DMS53 (cell line): Measurements from ENCODE around the gene EVA1B.

Experiments used
- DNase-seq: peaks from one replicate; lab custom pipeline; 2025; lab: John Stamatoyannopoulos, UW

The EVA1B gene

DNA sequence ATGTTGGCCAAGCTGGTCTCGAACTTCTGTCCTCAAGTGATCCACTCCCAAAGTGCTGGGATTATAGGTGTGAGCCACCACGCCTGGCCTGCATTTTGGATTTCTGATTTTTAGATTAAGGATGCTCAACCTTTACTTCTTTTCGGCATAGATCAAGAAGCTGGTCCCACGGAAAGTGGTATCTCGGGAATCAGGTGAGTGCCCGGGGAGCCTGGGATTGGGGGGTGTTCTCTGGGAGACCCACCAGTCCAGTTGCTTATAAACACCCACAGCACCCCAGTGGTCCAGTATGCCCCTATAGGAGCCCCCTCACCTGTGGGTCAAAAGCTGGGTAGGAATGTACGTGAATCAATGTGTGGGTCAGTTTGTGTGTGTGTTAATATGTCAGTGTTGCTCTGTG is 14.0 kb downstream of the EVA1B start:
- DNase-seq: no peak

DNA sequence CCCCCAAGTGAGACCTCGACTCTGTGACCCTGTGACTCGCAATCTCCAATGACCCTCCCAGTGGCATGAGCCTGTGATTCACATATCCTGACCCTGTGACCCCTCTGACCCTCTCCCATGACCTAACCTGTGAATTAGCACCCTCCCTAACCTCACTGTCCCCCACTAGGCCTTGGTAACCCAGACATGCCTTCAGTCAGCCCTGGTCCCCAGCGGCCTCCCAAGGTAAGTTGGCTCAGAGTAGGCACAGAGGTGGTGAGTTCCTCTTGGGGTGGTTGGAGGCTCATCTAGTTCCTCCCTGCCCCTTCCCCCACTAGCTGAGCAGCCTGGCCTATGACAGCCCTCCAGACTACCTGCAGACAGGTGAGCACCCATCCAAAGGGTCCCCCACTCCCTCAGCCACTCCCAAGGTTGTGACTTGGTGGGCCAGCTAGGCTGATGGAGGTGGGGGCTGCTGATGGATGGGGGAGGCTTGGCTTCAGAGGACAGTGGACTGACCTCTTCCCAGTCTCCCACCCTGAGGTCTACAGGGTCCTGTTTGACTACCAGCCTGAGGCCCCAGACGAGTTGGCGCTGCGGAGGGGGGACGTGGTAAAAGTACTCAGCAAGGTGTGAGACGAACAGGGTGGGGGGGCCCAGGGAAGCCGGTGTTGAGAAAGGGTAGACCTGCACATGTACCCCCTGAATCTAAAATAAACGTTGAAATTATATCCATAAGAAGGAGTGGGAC is 15.7 kb downstream of the EVA1B start:
- DNase-seq: peak; percentile 18

DNA sequence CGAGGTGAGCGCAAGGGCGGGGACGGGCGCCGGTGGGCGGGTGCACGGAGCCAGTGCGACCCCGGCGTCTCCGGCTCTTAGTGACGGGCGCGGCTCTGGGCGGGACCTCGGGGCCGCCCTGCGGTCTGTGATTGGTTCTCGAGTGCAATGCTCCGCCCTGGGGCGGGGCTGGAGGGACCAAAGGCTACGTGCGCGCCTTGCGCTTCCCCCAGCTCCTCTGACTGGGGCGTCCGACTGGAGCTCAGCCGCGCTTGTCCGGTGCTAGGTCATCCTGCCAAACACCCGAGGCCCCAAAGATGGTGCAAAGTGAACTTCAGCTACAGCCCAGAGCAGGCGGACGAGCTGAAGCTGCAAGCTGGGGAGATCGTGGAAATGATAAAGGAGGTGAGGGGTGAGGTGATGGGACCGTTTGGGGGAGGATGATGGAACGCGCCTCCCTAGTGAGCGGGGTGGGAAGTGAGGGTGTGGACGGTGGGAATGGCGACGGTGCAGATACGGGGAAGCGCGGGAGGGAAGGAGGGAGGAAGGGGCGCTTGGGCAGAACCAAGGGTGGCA is 16.5 kb downstream of the EVA1B start:
- DNase-seq: peak; percentile 97

DNA sequence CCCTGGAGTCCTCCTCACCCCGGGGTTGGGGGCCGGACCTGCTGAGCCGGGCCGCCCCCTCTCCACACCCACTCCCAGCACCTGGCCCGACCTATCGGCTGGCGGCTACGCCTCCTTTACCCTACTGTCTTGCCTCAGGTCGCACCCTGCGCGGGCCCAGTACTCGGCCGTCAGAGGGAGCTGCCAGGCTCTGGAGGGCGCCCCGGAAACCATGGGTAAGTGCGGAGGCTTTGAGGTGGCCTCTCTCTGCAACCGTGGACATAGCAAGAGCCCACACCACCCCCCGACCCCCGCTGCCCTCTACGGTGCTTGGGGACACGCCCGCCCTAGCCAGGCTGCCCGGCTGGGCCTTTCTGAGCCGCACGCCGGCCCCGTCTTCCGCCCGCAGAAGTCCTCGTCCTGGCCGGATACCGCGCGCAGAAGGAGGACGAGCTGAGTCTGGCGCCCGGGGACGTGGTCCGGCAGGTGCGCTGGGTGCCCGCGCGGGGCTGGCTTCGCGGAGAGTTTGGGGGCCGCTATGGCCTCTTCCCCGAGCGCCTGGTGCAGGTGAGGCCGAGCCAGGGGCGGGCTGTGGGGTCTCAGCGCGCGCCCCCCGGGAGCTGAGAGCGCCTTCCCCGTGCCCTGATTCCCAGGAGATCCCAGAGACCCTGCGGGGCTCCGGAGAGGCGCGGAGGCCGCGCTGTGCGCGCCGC is 17.1 kb downstream of the EVA1B start, which contains the start of gene SH3D21:
SH3D21 (plus strand) TSS at position 159 of the 692 bp plus-strand sequence; CDS start at position 212, 53 bp downstream.
- DNase-seq: peak; percentile 88

DNA sequence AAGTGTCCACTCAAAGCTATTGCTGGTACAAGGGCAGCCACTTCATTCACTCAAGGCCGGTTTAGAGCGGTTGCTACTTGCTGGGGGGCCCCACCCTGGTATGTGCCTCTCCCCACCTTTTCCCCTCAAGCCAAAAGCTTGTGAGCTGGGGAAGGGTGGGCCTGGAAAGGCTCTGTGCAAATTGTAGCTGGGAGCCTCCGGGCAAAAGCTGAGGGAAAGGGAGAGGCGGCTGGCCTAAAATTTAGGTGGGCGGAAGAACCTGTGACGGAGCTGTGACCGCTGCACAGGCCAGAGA is 17.6 kb downstream of the EVA1B start:
- no peak for DNase-seq

DNA sequence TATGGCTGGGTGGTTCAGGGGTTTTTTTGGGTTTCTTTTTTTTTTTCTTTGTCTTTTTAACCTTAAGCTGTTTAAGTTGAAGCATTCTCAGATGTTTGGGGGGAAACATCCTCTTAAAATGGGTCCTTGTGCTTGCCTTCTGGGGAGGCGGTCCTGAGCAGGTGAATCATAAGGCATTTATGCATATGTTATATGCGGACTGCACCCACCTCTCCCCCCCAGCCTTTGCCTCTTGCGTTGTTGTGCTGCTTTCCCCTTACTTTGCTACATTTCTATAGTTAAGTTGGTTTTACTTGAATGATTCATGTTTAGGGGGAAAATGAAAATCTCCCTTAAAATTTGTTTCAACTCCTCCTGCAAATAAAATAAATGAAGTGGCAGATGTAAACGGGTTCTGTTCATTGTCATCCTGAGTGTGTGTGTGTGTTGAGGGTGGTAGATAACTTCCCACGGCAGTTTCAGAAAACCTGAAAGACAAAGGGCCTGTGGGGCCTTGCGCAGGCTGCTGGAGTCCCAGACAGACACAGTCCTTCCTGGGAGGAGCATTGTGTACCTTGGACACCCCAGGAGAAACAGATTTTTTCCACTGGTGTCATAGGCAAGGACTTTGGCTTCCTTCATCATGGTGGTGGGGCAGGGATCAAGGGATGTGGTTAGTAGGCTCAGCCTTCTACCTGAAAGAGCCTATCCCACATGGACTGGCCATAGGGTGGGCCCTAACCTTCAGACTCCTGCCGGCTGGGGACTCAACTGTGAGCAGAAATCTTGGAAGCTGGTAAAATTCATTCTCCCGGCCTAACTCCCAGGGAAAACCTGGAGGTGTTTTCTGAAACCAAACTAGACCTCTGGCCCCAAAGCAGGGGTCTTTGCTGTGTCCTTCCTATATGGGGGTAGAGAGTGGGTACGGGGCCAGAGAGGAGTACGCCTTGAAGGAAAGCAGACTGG is 18.2 kb downstream of the EVA1B start:
- DNase-seq: peak; percentile 39

DNA sequence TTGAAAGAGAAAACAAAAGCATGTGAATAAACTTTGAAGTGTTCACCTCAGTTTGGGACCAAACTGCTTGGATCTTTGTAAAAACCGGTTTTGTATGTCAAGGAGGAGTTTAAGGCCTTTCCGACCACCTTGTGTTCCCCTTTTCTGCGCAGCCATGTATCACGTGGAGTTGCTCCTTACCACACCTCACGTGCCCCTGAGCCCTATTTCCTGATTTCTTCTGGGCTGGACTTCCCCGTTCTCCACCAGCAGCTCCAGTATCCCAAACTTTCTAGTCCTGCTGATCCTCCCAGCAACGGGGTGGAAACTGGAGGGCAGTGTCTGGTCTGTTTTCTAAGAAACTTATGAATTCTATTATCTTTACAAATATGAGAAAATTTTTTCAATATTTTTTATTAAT is 18.9 kb downstream of the EVA1B start:
- no peak for DNase-seq

DNA sequence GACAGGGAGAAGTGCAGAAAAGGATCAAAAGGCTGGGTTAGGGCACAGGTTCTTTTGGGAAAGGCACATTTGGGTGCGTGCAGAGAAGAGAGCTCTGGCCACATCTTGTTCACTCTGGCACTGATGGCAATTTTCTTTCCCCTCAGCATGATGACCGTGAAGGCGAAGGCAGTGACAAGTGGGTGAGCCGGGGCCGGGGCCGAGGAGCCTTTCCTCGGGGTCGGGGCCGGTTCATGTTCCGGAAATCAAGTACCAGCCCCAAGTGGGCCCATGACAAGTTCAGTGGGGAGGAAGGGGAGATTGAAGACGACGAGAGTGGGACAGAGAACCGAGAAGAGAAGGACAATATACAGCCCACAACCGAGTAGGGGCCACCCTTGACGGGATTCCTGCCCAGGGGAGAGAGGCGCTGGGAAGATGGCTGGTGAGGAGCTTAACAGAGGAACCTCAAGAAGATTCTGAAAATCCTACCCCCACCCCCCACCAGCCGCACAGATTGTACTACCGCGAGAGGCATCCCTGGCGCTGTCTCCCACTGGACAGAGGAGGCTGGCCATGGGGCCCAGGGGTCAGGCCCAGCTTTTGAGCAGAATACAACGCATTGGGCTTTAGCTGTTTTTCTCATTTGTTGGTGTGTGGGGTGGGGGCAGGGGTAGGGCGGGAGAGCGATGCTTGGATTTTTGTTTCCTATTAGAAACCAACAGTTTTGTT is 19.6 kb downstream of the EVA1B start:
- DNase-seq: no peak

DNA sequence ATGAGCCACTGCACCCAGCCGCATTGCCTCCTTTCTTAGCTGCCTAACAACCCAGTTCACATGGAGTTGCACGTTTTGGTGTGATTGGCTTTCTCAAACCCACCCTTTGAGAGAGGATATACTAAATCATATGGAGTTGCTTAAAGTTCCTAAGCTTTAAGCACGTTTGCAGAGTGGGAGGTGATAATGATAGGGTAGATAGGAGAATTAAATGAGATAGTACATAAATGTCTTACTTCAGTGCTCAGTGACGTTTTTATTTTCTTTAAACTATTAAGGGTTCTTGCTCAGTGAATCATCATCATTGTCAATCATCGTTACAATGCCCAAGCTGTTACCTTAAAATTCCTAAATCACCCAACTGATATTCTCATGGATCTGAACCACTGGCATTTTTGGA is 20.2 kb downstream of the EVA1B start:
- no peak for DNase-seq

DNA sequence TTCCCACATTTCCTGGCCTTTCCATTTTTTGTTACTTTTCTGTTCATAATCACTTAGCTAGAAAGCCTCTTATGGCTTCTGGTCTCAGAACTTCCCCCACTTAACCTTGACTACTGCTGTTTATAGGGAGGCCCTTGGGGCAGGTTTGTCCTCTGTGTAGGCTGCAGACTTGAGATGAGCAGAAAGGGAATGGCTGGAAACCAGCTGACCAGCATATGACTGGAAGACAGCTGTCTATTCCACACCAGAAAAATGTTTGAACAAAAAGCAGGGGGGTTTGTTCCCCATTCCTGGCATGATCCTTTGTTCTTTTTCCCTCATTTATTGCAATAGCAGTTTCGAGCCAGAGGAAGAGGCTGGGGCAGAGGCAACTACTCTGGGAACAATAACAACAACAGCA is 22.2 kb downstream of the EVA1B start:
- no peak for DNase-seq

DNA sequence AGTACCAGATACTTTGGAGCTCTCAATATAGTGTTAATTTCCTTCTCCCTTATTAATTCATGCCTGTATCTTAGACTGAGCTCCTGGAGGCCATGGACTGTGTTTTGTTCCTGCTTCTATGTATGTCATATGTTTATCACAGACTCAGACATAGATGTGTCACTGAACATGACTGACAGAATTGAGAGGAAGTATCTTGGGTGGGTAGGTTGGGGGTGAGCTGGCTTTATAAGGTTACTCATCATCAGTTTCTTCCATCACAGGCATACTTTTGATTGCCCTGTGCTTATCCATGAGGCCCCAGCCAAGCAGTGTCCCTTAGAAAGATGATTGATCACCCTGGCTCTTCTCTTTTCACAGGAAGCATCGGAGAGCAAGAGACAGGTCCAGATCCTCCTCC is 22.9 kb downstream of the EVA1B start:
- no peak for DNase-seq

DNA sequence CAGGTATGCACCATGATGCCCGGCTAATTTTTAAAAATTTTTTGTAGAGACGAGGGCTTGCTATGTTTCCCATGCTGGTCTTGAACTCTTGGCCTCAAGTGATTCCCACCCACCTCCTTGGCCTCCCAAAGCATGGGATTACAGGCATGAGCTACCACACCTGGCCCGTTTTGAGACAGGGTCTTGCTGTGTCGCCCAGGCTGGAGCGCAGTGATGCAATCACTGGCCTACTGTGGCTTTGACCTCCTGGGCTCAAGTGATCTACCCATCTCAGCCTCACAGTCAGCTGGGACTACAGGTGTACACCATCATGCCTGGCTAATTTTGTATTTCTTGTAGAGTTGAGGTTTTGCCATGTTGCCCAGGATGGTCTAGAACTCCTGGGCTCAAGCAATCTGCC is 24.8 kb downstream of the EVA1B start:
- DNase-seq: no peak

DNA sequence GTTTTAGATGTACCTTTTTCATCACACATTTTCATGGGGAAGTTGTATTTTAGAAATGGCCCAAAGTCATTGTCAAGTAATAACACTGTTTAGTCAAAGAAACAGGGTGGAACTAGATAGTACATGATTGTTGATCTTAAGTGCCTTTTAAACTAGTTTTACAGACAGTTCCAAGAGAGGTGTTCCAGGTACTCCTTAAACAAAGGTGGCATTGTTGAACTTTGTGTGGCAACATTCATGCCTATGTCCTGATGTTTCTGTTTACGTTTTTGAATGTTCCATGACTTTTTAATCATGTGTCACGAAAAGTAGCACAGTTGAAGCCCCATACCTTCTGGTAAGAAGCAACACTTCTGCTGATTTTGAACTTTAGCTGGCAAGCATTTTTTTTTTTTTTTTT is 26.4 kb downstream of the EVA1B start:
- DNase-seq: no peak

DNA sequence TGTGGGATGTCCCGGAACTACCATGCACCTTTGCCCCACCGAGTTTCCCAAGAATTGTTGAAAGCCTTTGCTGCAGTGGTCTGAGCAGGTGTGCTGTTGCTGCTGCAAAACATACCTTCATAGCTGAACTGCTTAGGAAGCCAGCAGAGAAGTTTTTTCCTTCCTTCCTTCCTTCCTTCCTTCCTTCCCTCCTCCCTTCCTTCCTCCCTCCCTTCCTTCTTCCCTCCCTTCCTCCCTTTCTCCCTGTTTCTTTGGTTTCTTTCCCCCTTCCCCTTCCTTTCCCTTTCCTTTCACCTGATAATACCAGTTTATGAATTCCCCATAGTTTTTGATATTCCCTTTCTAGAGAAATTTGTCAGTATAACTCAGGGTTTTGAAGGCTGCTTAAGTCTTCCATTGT is 28.1 kb downstream of the EVA1B start:
- no peak for DNase-seq

DNA sequence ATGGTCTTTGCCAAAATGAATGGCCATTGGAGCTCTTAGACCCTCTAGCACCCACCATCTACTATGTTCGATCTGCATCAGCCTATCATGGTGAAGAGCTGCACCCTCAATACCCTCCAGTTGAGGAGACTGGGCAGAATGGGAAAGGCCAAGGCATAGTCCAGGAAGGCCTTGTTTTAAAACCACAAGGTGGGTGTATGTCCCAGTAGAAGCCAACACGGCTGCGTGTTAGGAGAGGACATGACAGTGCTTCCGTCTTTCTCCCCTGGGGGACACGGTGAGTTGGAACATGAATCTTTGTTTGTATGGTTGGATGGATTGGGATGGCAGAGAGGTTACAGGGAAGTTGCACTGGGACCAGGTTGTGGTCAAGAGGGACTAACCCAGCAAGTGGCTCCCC is 35.9 kb downstream of the EVA1B start:
- DNase-seq: no peak

DNA sequence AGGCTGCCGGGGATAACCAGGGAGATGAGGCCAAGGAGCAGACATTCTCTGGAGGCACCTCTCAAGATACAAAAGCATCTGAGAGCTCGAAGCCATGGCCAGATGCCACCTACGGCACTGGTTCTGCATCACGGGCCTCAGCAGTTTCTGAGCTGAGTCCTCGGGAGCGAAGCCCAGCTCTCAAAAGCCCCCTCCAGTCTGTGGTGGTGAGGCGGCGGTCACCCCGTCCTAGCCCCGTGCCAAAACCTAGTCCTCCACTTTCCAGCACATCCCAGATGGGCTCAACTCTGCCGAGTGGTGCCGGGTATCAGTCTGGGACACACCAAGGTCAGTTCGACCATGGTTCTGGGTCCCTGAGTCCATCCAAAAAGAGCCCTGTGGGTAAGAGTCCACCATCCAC is 36.6 kb downstream of the EVA1B start:
- no peak for DNase-seq

DNA sequence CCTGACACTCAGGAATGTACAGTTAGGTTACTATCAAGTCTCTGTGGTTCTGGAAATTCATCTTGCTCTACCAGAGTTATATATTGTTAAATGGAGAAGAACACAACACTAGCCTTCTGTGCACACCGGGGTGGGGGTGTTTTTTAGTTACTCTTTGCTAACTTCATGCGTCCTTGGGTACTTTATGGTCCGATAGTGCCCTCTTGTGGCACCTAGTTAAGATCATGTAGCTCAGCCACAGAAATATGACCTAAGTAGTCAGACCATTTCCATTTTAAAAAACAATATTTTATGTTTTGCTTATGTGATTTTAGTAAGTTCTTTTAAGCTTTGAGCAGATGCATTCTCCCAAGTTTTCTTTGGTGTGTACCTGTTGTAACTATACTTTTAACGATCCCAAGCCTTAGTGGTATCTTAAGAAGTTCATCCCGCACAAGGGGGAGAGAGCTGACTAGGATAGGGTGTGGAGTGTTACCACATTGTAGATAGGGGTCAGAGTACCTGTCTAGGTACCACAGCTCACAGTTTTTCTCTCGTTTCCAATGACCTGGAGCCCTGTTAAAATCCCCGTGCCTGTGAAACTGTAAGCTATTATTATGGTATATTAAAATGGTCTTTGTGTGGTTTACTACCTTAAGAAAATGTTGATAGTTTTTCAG is 37.9 kb downstream of the EVA1B start:
- DNase-seq: peak; percentile 87

DNA sequence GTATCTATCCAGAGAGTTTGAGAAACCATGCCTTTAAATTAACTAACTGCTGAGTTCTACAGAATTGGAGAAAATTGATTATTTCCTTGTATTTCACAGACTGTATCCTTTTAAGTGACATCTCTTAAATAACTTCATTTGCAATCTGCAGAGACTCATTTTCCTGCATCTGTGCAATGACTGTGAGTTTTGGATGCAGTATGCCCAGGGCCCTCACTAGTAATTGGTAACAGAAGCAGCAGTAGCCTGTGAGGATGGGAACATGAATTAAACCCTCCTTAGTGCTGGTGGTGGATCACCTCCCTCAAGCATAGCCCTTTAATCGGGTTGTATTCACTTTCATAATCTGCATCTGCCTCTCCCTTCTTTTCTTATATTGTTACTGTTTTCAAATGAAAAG is 38.9 kb downstream of the EVA1B start:
- no peak for DNase-seq

DNA sequence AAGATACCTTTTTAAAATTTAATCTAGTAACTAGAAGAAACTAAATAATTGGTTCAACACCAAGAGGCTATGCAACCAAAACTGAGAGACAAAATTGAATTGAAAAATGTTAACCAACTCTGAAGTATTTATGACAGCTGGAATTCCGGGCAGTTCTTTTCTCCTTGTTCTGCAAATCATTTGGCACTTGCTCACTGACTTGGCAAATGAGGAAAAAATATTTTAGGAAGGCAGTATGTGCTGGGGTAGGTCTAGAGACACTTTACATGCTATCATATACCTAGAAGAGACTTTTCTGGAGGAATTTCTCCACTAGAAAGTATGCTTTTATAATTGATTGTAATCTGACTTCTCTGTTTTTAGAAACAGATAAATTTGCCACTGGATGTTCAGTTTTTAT is 39.4 kb downstream of the EVA1B start:
- DNase-seq: no peak

DNA sequence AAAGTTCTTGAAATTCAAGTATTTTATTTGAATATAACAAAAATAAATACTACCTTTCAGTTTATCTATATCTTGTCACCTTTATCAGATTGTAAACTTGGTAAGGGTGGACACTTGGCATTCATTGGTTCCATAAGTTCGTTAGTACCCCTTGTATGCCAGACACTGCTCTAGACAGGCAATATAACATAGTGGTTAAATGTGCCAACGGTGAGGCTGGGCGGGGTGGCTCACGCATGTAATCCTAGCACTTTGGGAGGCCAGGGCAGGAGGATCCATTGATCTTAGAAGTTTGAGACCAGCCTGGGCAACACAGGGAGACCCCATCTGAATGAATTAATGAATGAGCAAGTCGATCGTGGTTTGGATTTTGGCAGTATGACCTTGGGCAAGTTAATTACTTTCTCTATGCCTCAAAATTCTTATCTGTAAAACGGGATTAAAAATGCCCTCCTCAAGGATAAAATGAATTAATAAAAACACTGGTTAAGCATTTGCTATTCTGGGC is 43.6 kb downstream of the EVA1B start:
- no peak for DNase-seq

DNA sequence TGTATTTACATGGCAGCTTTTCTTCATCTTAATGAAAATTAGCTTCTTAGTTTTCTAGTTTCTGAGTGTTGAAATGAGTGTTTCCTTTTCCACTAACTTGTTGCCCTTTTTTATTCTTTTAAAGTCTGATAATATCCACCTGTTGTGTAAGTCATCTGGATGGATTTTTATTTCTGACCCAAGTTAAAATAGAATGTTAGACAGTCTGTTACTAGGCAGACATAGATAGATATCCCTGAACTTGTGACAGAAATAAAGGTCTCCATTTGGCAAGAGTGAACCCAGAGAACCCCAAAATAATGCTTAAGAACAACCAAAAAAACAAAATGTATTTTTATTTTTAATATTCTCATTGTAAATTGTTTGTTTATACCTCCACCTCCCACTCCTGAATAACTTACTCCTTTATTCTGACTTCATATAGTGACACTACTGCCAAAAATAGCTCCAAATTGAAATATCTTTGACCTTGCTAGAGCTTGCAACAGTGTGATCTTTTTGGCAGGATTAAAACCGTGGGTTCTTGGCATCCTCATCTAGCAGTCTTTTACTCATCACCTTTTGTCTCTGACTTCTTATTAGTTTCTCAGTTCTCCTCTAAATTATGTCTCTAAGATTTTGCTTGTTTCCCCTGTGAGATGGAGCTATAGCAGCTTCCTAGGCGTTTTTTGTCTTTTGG is 44.2 kb downstream of the EVA1B start:
- DNase-seq: no peak
